H54 (cell line): ENCODE results near the gene PITPNC1.
"Not testable (repeated sequence)": the region's sequence is repeated elsewhere in the genome, so short reads cannot be mapped to it uniquely, and the experiment has no call there.

ENCODE experiments used
- DNase-seq: peaks from one replicate; pipeline ENCODE4 v3.0.0; 2011; ENCODE audit warnings: low spot score, mixed read lengths; ENCODE audit not compliant: insufficient read length
- FAIRE-seq: peaks from 3 replicates; lab custom pipeline; 2011; peaks lifted over from hg19 to GRCh38; lab: Jason Lieb, UNC
- POLR2A ChIP-seq: IDR thresholded peaks from 2 replicates; pipeline ENCODE4 v1.6.1; 2011; ENCODE audit warnings: low read depth, mild to moderate bottlenecking, low read length

The PITPNC1 gene

DNA sequence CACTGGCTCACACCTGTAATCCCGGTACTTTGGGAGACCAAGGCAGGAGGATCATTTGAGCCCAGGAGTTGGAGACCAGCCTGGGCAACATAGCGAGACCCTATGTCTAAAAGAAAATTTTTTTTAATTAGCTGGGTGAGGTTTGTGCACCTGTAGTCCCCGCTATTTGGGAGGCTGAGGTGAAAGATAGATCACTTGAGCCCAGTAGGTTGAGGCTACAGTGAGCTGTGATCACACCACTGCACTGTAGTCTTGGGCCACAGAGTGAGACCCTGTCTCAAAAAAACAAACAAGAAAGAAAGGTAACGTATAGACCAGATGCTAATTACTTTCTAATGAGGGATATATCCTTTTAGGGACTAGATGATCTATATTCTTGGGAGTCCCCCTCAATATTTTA lies 348.7 kb downstream of the PITPNC1 start:
- no peak for DNase-seq
- FAIRE-seq, result no peak
- no peak for TF ChIP-seq POLR2A

DNA sequence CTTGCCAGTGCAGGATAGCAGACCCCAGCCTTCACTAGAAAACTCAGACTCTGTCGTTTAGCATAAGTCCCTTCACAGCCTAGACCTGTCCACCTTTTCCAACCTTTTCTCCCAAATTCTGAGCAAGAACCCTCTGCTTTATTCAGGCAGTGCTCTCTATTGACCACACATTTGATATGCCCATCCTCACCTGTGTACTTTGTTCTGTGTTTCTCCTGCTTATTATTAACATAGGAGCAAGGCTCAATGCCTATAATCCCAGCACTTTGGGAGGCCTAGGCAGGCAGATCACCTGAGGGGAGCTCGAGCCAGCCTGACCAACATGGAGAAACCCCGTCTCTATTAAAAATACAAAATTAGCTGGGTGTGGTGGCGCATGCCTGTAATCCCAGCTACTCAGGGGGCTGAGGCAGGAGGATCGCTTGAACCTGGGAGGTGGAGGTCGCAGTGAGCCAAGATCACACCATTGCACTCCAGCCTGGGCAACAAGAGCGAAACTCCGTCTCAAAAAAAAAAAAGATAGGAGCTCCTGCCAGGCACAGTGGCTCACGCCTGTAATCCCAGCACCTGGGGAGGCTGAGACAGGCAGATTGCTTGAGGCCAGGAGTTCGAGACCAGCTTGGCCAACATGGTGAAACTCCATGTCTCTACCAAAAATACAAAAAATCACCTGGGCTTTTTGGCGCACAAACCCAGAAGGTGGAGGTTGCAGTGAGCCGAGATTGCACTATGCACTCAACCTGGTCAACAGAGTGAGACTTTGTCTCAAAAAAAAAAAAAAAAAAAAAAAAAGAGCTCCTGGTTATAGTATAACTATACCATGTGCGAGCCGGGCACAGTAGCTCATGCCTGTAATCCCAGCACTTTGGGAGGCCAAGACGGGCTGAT lies 350.3 kb downstream of the PITPNC1 start:
- DNase-seq, FAIRE-seq: not testable (repeated sequence)

DNA sequence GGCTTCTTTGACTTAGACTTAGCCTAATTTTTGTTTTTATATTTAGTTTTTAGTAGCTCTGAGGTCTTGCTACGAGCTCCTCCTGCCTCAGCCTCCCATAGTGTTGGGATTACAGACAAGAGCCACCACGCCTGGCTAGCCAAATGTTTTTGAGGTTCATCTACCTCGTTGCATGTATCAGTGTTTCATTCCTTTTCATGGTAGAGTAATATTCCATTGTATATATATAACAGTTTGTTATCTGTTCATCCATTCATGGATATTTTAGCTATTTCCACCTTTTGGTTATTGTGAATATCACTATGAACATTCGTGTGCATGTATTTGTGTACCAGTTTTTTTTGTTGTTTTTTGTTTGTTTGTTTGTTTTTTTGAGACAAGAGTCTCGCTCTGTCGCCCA lies 352.8 kb downstream of the PITPNC1 start:
- FAIRE-seq (no peak), DNase-seq (no peak)
- TF ChIP-seq POLR2A, result no peak

DNA sequence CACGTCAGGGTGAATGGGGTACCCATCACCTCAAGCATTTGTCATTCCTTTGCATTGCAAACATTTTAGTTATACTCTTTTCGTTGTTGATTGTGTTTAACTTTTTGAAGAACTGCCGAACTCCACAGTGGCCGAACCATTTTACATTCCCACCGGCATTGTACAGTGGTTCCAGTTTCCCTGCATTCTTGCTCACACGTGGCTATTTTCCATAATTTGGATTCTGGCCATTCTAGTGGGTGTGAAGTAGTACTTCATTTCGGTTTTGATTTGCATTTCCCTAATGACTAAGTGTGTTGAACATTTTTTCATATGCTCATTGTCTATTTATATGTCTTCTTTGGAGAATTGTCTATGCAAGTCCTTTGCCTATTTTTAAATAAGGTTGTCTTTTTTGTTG lies 353.6 kb downstream of the PITPNC1 start:
- TF ChIP-seq POLR2A, result no peak
- no peak for FAIRE-seq

DNA sequence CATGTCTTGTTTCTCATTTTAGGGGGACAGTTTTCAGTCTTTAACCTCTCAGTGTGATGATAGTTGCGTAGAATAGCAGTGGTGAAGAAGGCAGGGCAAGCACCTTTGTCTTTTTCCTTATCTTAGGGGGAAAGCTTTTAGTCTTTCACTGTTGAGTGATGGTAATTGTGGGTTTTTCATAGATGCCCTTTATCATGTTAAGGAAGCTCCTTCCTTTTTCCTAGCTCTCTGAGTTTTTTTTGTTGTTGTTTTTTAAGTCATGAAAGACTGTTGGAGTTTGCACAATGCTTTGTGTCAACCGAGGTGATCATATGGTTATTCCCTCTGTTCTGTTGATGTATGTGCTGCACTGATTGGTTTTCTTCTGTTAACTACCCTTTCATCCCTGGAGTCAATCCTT lies 356.4 kb downstream of the PITPNC1 start:
- DNase-seq, result no peak
- no peak for TF ChIP-seq POLR2A
- no peak for FAIRE-seq

More for the DNA sequence above, 353.6 kb downstream of the PITPNC1 start:
- DNase-seq, result no peak

DNA sequence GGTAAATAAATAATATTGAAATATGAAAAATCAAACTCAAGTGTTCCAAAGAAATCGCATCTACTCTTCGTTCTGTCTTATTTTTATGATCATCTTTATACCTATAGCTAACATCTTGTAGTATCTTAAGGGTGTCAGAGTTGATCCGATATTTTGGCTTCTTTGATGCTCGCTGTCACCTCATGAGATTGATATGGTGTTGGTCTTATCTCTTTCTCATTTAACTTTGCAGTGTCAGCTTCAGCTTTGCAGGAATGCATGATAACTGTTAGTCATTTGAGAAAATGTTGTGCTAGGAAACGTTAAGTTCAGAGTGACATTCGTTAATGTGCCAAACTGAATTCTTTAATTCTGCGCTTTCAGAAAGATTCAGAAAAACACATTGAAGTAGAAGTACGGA lies 360.1 kb downstream of the PITPNC1 start:
- FAIRE-seq, result no peak

DNA sequence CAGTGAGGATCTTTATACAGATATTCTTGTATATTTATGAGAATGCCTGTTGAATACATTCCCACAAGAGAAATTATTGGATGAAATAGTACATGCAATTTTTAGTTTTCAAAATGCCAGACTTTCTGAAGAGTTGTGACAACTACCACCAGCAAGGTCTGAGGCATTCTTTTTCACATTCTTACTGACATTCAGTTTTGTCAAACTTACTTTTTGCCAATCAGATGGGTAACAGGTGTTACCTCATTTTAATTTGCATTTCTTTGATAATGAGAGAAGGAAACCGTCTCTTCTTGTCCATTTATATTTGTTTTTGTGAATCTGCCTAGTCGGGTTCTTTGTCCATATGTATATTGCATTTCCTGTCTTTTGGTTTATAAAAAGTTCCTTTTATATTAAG lies 364.9 kb downstream of the PITPNC1 start:
- TF ChIP-seq POLR2A, result no peak
- FAIRE-seq (peak; percentile 33), DNase-seq (no peak)

More for the DNA sequence above, 360.1 kb downstream of the PITPNC1 start:
- no peak for TF ChIP-seq POLR2A
- DNase-seq, result no peak
